Epithelial cell of proximal tubule (primary cell): ENCODE data around the gene MEGF10. TPM values are rescaled to one million over a fixed set of nuclear protein-coding genes. Genes with fewer than 3 reads are reported as not detected.

Experiments used
- DNase-seq: peaks from one replicate; pipeline ENCODE4 v3.0.0-alpha.2; 2011; ENCODE audit warnings: low read depth
- H3K4me3 ChIP-seq: 2 replicates; pipeline ENCODE4 v1.5.1; 2011; ENCODE audit warnings: low read depth, mild to moderate bottlenecking, low read length
- CTCF ChIP-seq: conservative IDR thresholded peaks from 2 replicates; pipeline ENCODE4 v1.5.1; 2012; ENCODE audit warnings: low read depth, mild to moderate bottlenecking, low read length
- total RNA-seq: library from RNA; depleted of rRNA; stranded (reverse); fragments of >200 nt; gene quantifications from 2 replicates; pipeline ENCODE4 v1.2.3, GENCODE V29; 2015

Gene MEGF10
- total RNA-seq, 1 donor from 2014 or later: 0.52 TPM

- DNase-seq: no peak
- H3K4me3 ChIP-seq: no peak overlapping the region
- no peak for TF ChIP-seq CTCF
Measured at GRCh38 chr5:127416906-127417305, 126.3 kb downstream of the MEGF10 start.

- no peak for DNase-seq
- TF ChIP-seq CTCF: no peak
- H3K4me3 ChIP-seq: no peak overlapping the region
Measured at GRCh38 chr5:127417528-127417927, 126.9 kb downstream of the MEGF10 start.

GRCh38 chr5:127418367-127418766 lies 127.8 kb downstream of the MEGF10 start:
- no peak for TF ChIP-seq CTCF

GRCh38 chr5:127418974-127419682 lies 128.5 kb downstream of the MEGF10 start:
- no peak for DNase-seq

More at GRCh38 chr5:127418367-127418766, 127.8 kb downstream of the MEGF10 start:
- H3K4me3 ChIP-seq: no peak overlapping the region
- DNase-seq: no peak

GRCh38 chr5:127419683-127420257 lies 129.2 kb downstream of the MEGF10 start:
- no peak for TF ChIP-seq CTCF
- no peak for DNase-seq
- no peak overlapping the region for H3K4me3 ChIP-seq

More at GRCh38 chr5:127418974-127419682, 128.5 kb downstream of the MEGF10 start:
- TF ChIP-seq CTCF: no peak
- H3K4me3 ChIP-seq: no peak overlapping the region

- no peak overlapping the region for H3K4me3 ChIP-seq
- no peak for DNase-seq
- TF ChIP-seq CTCF: no peak
Measured at GRCh38 chr5:127420758-127421157, 130.2 kb downstream of the MEGF10 start.

- no peak for DNase-seq
- no peak for TF ChIP-seq CTCF
- H3K4me3 ChIP-seq: no peak overlapping the region
Measured at GRCh38 chr5:127421471-127421870, 130.9 kb downstream of the MEGF10 start.
